HG02623 (cell line): ENCODE results near the gene FMR1NB.

Experiments
- ATAC-seq: cut with Tn5 transposase; IDR thresholded peaks from one replicate; pipeline ENCODE4 v1.9.1; 2021; ENCODE audit warnings: moderate library complexity; ENCODE audit not compliant: unreplicated experiment

Gene FMR1NB

DNA sequence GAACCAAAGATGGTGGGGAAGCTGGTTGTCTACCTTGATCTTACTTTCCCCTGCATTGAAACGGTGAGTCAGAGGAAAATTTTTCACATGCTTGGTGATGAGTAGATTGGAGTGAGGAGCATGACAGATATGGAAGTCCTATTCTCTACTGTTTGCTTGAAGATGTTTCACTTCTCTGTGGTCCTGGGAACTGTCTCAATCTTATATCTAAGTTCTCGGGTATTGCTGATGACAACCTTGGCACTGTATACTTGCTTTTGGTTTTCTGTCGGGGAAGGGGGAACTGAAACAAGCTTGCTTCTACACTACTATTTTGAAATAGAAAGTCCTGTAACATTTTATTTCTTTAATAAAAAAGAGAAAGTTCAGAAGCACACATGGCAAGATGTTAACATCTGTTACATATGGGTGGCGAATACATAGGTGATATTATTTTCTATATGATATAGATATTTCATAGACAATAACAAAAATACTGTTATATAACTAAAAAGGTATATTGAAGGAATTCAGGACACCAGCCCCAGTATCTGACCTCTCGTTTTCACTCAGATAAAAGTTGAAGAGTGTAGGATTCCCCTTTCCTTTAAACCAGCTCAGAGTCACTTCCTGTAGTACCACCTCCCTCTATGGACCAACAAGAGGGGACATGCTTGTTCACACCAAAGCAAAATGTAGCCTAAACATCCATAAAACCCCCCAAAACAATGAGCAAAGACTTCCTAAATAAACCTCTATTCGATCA is 88.8 kb downstream of the FMR1NB start:
- peak; percentile 92 for ATAC-seq

DNA sequence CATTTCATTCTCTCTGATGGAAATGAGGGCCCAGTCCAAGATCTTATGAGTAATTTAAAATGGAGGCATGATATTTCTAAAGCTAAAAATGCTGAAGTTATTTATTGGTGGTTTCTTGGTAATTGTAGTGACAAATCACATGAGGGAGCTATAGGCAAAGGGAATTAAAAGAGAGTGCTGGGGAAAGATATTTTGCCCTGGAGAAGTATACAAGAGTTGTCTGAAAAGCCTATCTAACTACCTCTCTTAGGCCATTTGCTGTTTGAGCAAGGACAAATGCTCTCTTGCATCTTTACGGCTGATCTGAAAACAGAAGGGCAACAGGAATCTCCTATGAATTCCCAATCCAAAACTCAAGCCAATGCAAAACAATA is 89.4 kb downstream of the FMR1NB start:
- no peak for ATAC-seq
